T-helper 9 cell (primary cell): ENCODE measurements around the gene FIBIN.
"Not testable (repeated sequence)": the region's sequence is repeated elsewhere in the genome, so short reads cannot be mapped to it uniquely, and the experiment has no call there.

Experiments used
- DNase-seq: peaks from one replicate; pipeline ENCODE4 v3.0.0-alpha.2; 2020

FIBIN gene

GRCh38 chr11:26983645-26984044 lies 10.3 kb upstream of the FIBIN start:
- no peak for DNase-seq

- DNase-seq: no peak
Measured at GRCh38 chr11:26985470-26985869, 8.4 kb upstream of the FIBIN start.

GRCh38 chr11:26985943-26986342 lies 8.0 kb upstream of the FIBIN start:
- no peak for DNase-seq

GRCh38 chr11:26987272-26987671 lies 6.6 kb upstream of the FIBIN start:
- DNase-seq: no peak

- DNase-seq: no peak
Measured at GRCh38 chr11:26987731-26988130, 6.2 kb upstream of the FIBIN start.

GRCh38 chr11:26992031-26992541 lies 1.8 kb upstream of the FIBIN start:
- no peak for DNase-seq

- DNase-seq: no peak
Measured at GRCh38 chr11:26994631-26995095, 751 bp downstream of the FIBIN start.

GRCh38 chr11:26995701-26996460 lies 2.0 kb downstream of the FIBIN start:
- no peak for DNase-seq

GRCh38 chr11:26997378-26997777 lies 3.5 kb downstream of the FIBIN start:
- DNase-seq: no peak

- not testable (repeated sequence) for DNase-seq
Measured at GRCh38 chr11:27001136-27001730, 7.3 kb downstream of the FIBIN start.

- DNase-seq: no peak
Measured at GRCh38 chr11:27002431-27002830, 8.5 kb downstream of the FIBIN start.

GRCh38 chr11:27002838-27003237 lies 8.9 kb downstream of the FIBIN start:
- no peak for DNase-seq

- DNase-seq: no peak
Measured at GRCh38 chr11:27004103-27004502, 10.2 kb downstream of the FIBIN start.

GRCh38 chr11:27008811-27009535 lies 15.1 kb downstream of the FIBIN start:
- DNase-seq: no peak

GRCh38 chr11:27011560-27012233 lies 17.8 kb downstream of the FIBIN start:
- DNase-seq: no peak

- no peak for DNase-seq
Measured at GRCh38 chr11:27012234-27012921, 18.5 kb downstream of the FIBIN start.

- no peak for DNase-seq
Measured at GRCh38 chr11:27013781-27014361, 20.0 kb downstream of the FIBIN start.

- DNase-seq: no peak
Measured at GRCh38 chr11:27018902-27019529, 25.1 kb downstream of the FIBIN start.

- DNase-seq: no peak
Measured at GRCh38 chr11:27020751-27021150, 26.8 kb downstream of the FIBIN start.

- DNase-seq: no peak
Measured at GRCh38 chr11:27022659-27023251, 28.8 kb downstream of the FIBIN start.

GRCh38 chr11:27024865-27025264 lies 31.0 kb downstream of the FIBIN start:
- DNase-seq: no peak
